ENCODE measurements around the gene HOXB8.
A peak's percentile ranks its signal among the peaks of the same experiment; 100 is the strongest.

The HOXB8 gene

GRCh38 chr17:48596735-48597527, 18.2 kb downstream of the HOXB8 start:
- DNase-seq, result no peak

GRCh38 chr17:48596000-48596734, 18.9 kb downstream of the HOXB8 start:
- no peak for DNase-seq

- no peak for DNase-seq
Observed at GRCh38 chr17:48595278-48595999, 19.7 kb downstream of the HOXB8 start.

- no peak for DNase-seq
Observed at GRCh38 chr17:48594538-48595277, 20.4 kb downstream of the HOXB8 start.

GRCh38 chr17:48593840-48594537, 21.1 kb downstream of the HOXB8 start:
- peak in 2 of 58 donors; percentile 5 to 9 for DNase-seq

GRCh38 chr17:48593126-48593829, 21.8 kb downstream of the HOXB8 start, which contains the start of gene HOXB5:
TSS of gene HOXB5 (minus strand) at chr17:48593779. CDS start at chr17:48593682, 97 bp downstream.
- peak in 1 of 58 donors; percentile 26 for DNase-seq

- no peak for DNase-seq
Observed at GRCh38 chr17:48592577-48592976, 22.5 kb downstream of the HOXB8 start.

GRCh38 chr17:48592057-48592514, 23.0 kb downstream of the HOXB8 start:
- DNase-seq, result no peak

- DNase-seq, result no peak
Observed at GRCh38 chr17:48591255-48592056, 23.6 kb downstream of the HOXB8 start.

- DNase-seq, result no peak
Observed at GRCh38 chr17:48590607-48591161, 24.4 kb downstream of the HOXB8 start.

- no peak for DNase-seq
Observed at GRCh38 chr17:48589831-48590606, 25.1 kb downstream of the HOXB8 start, which contains the start of gene HOXB3. TSS of gene HOXB3 (minus strand) at chr17:48590241. CDS start at chr17:48552474, 37,767 bp downstream.

- DNase-seq, result no peak
Observed at GRCh38 chr17:48589060-48589830, 25.8 kb downstream of the HOXB8 start.

- DNase-seq, result no peak
Observed at GRCh38 chr17:48588528-48588927, 26.6 kb downstream of the HOXB8 start.

GRCh38 chr17:48588074-48588415, 27.0 kb downstream of the HOXB8 start:
- DNase-seq, result no peak

- no peak for DNase-seq
Observed at GRCh38 chr17:48587276-48588073, 27.6 kb downstream of the HOXB8 start.

Measured in anterior cingulate cortex (tissue), 58 donors.